ENCODE measurements around the gene FANCF.

Gene FANCF

DNA sequence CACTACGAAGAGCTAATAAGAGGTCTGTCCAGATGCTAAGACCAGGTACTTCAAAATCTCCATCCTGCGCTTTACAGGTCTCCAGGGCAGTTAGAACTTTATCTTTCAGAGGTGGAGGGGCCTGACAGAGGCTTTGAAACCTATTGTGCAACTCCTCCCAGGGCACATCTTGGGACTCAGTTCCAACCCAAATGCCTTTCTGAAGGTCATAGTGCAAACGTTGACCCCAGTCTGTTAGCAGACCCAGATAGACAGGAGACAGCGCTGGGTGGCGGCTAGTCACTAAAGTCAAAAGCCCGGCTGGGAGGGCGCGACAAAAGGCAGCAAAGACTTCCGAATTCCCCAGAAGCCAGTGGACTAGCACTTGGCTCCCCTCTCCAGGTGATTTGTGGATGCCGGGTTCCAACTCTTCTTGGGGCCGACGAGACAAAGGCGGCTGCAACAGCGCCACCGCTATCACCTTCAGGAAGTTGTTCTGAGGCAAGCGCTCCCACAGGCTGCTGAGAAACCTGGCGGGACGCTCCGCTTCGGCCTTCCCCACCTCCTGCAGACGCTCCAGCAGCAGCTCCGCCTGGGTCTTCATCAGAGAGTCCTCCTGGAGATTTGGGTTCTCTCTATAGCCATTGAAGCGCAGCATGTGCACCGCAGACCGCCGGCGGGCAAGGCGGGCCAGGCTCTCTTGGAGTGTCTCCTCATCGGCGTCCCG lies 728 bp downstream of the FANCF start:
- DNase-seq (ENCODE audit: low read depth) = peak; percentile 28

DNA sequence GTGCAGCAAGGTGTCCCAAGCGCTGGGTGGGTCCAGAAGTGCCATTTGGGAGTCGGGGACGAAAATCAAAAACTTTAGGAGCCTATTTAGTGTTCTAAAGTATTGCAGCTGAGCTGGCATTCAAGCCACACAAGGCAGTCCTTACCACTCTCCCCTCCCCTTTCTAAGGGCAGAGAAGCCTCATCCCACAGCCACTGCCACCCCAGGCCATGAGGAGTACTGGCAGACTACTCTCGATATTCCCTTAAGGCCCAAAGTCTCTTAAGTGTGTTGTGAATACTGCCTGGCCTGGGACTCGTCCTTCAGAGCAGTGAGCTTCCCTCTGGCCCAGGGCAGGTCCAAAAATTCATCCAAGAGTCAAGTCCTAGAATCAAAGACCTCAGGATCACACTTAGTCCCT lies 7.8 kb downstream of the FANCF start:
- no peak for DNase-seq (ENCODE audit: low read depth)

DNA sequence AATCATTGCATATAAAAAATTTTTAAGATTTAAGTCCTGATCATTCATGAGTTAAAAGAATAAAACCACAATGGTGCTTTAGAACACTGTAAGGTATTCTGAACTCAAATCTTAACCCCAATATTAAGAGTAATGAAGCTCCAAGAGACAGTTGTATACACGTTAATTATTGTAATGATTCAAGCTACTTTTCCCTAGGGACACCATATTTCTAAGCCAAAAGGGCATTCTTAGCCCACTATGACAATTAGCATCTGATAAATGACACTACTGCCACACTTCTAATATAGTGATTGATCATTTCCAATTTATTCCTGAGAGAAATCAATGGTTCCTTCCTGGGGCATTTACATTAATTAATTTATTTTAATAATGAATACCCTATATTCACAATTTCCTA lies 21.7 kb downstream of the FANCF start:
- no peak for DNase-seq (ENCODE audit: low read depth)

DNA sequence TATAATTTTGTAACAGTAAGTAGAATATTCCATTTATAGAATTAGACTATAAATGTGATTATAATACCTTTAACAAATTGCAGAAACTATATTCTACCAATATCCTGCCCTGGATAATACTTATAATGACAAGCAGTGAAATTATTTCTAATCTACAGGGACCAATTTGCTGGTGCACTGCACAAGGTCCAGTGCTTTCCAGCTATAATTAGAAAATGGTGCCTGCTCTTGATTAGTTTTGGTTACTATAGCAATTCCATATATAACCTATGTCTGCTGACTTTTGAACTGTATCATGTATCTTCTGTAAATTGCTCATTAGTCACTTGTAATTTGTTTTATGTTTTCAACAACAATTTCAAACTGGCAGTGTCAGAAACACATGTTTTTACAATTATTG lies 23.1 kb downstream of the FANCF start:
- DNase-seq (ENCODE audit: low read depth) = no peak

DNA sequence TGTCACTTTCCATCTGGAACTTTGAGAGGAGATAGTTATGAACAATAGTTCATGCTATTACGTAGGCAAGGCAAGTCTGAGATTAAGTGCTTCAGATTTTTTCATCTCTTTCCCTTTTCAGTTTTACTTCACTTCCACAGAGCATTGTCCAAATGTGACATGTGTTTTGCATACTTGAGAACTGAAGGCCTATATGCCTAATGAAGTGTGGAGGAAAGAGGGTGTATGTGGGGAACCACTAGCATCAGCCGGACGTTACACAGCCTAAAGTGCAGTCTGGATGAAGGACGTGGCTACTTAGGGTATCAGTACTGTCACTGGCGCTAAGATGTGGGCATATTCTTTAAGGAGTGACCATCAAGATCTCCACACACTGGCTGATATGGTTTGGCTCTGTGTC lies 26.2 kb downstream of the FANCF start:
- no peak for DNase-seq (ENCODE audit: low read depth)

DNA sequence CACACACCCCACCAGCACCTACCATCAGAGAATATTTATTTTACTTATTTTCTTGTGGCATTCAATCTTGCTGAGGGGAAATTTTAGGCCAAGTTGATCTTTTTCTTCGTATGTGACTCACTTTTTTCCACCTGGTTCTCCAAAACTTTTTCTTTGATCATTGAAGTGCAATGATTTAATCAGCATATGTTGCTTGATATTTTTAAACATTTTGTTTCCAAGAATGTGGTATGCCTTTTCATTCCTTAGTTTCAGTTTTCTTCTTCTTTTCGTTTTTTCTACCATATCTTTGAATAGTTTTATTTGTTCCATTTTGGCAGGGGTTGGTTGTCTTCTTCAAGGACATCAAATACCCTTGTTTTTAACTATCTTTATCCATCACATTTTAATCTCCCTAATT lies 28.6 kb downstream of the FANCF start:
- no peak for DNase-seq (ENCODE audit: low read depth)

DNA sequence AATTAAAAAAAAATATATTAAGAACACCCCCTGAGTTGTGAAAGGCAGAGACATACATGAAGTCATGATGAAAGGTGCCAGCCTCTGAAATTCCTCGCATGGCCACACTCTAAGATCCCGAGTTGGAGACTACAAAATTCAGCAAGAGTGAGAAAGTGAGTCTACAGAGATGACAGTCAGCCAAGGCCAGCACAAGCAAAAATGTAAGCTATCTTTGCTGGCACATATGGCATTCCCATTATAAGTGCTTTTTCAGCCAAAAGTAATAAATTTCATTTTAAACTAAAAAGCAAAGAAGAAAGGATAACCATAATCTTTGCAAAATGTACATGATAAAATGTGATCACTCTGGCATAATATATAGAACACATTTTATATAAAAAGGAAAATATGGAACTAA lies 40.6 kb downstream of the FANCF start:
- no peak for DNase-seq (ENCODE audit: low read depth)

DNA sequence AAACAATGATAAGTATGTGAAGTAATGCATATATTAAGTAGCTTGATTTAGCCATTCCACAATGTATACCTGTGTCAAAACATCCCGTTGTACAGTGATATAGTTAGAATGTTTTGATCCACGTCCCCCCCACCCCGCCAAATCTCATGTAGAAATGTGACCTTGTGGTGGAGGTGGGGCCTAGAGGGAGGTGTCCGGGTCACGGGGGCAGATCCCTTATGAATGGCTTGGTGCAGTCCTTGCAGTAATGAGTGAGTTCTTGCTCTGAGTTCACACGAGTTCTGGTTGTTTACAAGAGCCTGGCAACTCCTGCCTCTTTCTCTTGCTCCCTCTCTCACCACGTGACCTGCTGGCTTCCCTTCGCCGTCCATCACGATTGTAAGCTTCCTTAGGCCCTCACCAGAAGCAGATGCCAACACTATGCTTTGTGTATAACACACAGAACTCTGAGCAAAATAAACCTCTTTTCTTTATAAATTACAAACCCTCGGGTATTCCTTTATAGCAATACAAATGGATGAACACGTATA lies 41.6 kb downstream of the FANCF start:
- no peak for DNase-seq (ENCODE audit: low read depth)

DNA sequence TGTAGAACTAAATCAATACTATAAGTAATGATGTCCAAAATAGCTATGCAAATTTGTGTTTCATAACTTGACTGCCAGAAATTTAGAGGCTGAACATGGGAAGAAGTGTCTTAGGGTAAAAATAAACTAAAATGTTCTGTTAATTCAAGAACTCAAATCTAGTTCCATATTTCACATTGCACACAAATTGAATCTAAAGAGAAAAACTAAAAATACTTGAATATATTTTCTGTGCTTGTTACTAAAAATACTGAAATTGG lies 43.5 kb downstream of the FANCF start:
- DNase-seq (ENCODE audit: low read depth) = no peak

DNA sequence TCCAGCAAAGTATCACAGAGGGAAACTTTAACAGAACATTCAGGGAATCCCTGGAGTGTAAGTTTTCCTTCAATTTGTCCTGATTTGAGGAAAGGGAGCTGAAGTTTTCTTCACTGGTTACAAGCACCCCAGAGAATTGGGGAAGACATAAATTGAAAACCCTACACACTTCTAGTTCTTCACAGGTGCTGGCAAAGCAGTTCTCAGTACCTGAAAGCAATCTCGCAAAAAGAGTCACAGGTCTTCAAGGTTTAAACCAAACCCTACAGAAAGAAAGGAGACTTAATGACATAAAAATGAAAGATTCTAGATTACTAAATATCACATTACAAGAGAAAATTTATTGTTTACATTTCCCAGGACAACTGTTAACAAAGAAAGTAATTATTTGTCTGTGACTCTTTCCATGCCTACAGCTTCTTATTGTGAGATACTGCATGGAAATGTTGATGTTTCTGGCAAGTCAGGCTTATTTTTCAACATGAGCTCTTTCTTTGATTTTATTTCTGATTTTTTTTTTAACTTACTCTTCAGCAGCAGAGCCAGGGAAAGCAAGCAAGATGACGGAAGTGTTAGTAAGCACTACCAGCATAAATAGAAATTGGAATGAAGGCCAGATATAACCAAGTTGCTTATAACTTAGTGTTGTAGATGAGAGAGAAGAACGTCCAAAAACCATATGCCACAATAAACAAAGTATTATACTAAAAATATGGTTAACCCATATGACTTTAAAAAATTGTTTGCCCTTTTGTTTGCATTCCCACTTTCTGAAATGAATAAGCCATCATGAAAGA lies 44.1 kb downstream of the FANCF start:
- DNase-seq (ENCODE audit: low read depth) = no peak

DNA sequence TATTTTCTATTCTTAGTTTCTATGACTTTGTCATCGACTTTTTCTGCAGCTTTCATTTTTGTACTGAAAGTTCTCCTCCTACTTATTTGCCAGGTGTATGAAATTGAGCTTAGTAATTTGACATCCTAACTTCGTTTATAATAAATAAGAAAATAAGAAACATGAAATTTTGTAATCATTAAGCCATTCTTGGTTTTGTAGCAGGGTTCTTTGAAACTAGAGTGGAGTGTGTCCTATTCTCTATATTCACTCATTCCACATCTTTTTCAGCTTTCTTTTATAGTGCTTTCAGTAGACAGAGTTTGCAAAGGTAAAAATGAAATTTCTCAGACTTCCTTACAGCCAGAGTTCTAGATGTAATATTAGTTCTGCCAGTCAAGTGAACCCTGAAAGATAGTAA lies 47.8 kb downstream of the FANCF start:
- no peak for DNase-seq (ENCODE audit: low read depth)

All from fibroblast of the conjunctiva (primary cell).